OCI-LY7 (cell line): ENCODE data around the gene PLEKHA5. TPM values are rescaled to one million over a fixed set of nuclear protein-coding genes. Genes with fewer than 3 reads are reported as not detected.

Source experiments
- BruUV-seq: library from RNA; stranded (reverse); fragments of 400-500 nt; replicated peaks from 2 replicates; lab custom pipeline; 2021; lab: Mats Ljungman, UMichigan
- CTCF ChIA-PET: fragments of 300-600 bp; sonication (Branson Sonifier 250); formaldehyde crosslinking; loops from one replicate; lab custom pipeline; 2022; ENCODE audit warnings: antibody characterized with exemption; ENCODE audit not compliant: unreplicated experiment; lab: Charles Lee
- POLR2A ChIA-PET: fragments of 300-600 bp; sonication (Branson Sonifier 250); formaldehyde crosslinking; loops from one replicate; lab custom pipeline; 2022; ENCODE audit warnings: antibody characterized with exemption; lab: Charles Lee
- DNase-seq: peaks from one replicate; pipeline ENCODE4 v3.0.0-alpha.2; 2015; ENCODE audit warnings: low spot score
- H2AFZ ChIP-seq: fragments of 200-600 bp; sonication (generic), shearing (Covaris generic); 2 replicates; pipeline ENCODE4 v1.6.1; 2014; ENCODE audit warnings: mild to moderate bottlenecking, antibody characterized with exemption, low read length, moderate library complexity
- H3K27ac ChIP-seq: fragments of 200-600 bp; sonication (generic); 2 replicates; pipeline ENCODE4 v1.5.1; 2014; ENCODE audit warnings: mixed run types, low read depth, mild to moderate bottlenecking, moderate library complexity, low read length, inconsistent platforms; ENCODE audit not compliant: poor library complexity, severe bottlenecking
- H3K36me3 ChIP-seq: fragments of 200-600 bp; sonication (generic); 2 replicates; pipeline ENCODE4 v1.6.1; 2014; ENCODE audit warnings: mild to moderate bottlenecking, antibody characterized with exemption, low read length, moderate library complexity, mixed read lengths; ENCODE audit not compliant: insufficient read depth
- H3K4me1 ChIP-seq: fragments of 200-600 bp; sonication (generic); 2 replicates; pipeline ENCODE4 v1.5.1; 2014; ENCODE audit warnings: mild to moderate bottlenecking, low read length; ENCODE audit not compliant: insufficient read depth, poor library complexity, severe bottlenecking
- H3K4me2 ChIP-seq: fragments of 200-600 bp; sonication (generic); 2 replicates; pipeline ENCODE4 v1.6.1; 2014; ENCODE audit warnings: mild to moderate bottlenecking, low read length
- H3K4me3 ChIP-seq: fragments of 200-600 bp; sonication (generic); 2 replicates; pipeline ENCODE4 v1.5.1; 2014; ENCODE audit warnings: mild to moderate bottlenecking, low read depth, low read length; ENCODE audit not compliant: poor library complexity, severe bottlenecking
- H3K79me2 ChIP-seq: fragments of 200-600 bp; sonication (generic); 2 replicates; pipeline ENCODE4 v1.6.1; 2016; ENCODE audit warnings: low read depth, mild to moderate bottlenecking, low read length, moderate library complexity, mixed read lengths; ENCODE audit not compliant: insufficient read depth
- H3K9me2 ChIP-seq: fragments of 200-600 bp; sonication (generic); 2 replicates; pipeline ENCODE4 v1.6.1; 2016; ENCODE audit warnings: mild to moderate bottlenecking, low read length, mixed read lengths; ENCODE audit not compliant: insufficient read depth
- H3K9me3 ChIP-seq: fragments of 200-600 bp; sonication (generic); 2 replicates; pipeline ENCODE4 v1.6.1; 2014; ENCODE audit warnings: mild to moderate bottlenecking, mixed run types, low read length, mixed read lengths
- H4K20me1 ChIP-seq: fragments of 200-600 bp; sonication (generic); 2 replicates; pipeline ENCODE4 v1.6.1; 2014; ENCODE audit warnings: mild to moderate bottlenecking, antibody characterized with exemption, low read length, moderate library complexity, mixed read lengths; ENCODE audit not compliant: insufficient read depth
- CTCF ChIP-seq: fragments of 200-600 bp; sonication (generic); conservative IDR thresholded peaks from 2 replicates; pipeline ENCODE4 v1.5.1; 2014; ENCODE audit warnings: mild to moderate bottlenecking, antibody characterized with exemption, low read length, moderate library complexity, mixed read lengths
- EZH2phosphoT487 ChIP-seq: fragments of 200-600 bp; sonication (generic); IDR thresholded peaks from 2 replicates; pipeline ENCODE4 v1.6.1; 2018; ENCODE audit warnings: low read depth, borderline replicate concordance, mild to moderate bottlenecking, mixed run types, antibody characterized with exemption, low read length, moderate library complexity, mixed read lengths
- intact Hi-C: fragments of 100-400 bp; cut with micrococcal nuclease; formaldehyde crosslinking; loops from one replicate; pipeline ENCODE4 v1.10.0; 2022; ENCODE audit not compliant: unreplicated experiment
- total RNA-seq, 2 experiments: library from RNA; depleted of rRNA in 1 of 2; stranded (reverse); fragments of >200 nt in 1 of 2; shearing (Covaris generic) in 1 of 2; gene quantifications; 2 replicates each; pipeline ENCODE4 v1.2.3, GENCODE V29; 2014 to 2022

Gene PLEKHA5
- total RNA-seq, 2 experiments from 2014 or later, result 2.7 TPM; not detected in 1

- Histone ChIP-seq H3K4me3 (no peak overlapping the region), H3K79me2 (no peaks in the 10 kb centered on the region), H4K20me1 (no peaks in the 10 kb centered on the region), H3K4me2 (no peak overlapping the region), H3K4me1 (no peaks in the 10 kb centered on the region), H3K9me2 (no peaks in the 10 kb centered on the region), H3K27ac (no peak overlapping the region), H2AFZ (no peak overlapping the region), H3K36me3 (no peaks in the 10 kb centered on the region), H3K9me3 (no peaks in the 10 kb centered on the region)
- DNase-seq, result no peak
- TF ChIP-seq CTCF (no peak), EZH2phosphoT487 (no peak)
- CTCF ChIA-PET, result interaction anchor here (0.6 kb wide), 1 partner anchor 1083 kb away, joined by 4 read pairs; no protein-coding TSS in a partner anchor
- POLR2A ChIA-PET, result no interaction called here
- no TSS peak for BruUV-seq
- intact Hi-C loops, result no loop called here
These were observed 11.1 kb downstream of the PLEKHA5 start for GRCh38 chr12:19140381-19141236.

GRCh38 chr12:19142499-19142898 lies 13.0 kb downstream of the PLEKHA5 start:
- H3K79me2 ChIP-seq, result no peaks in the 10 kb centered on the region
- H3K9me2 ChIP-seq, result no peaks in the 10 kb centered on the region
- no peaks in the 10 kb centered on the region for H4K20me1 ChIP-seq

More at GRCh38 chr12:19142499-19142898, 13.0 kb downstream of the PLEKHA5 start:
- Histone ChIP-seq H3K4me3 (no peak overlapping the region), H3K27ac (no peak overlapping the region), H3K9me3 (no peaks in the 10 kb centered on the region), H3K36me3 (no peaks in the 10 kb centered on the region), H3K4me2 (no peak overlapping the region), H2AFZ (no peak overlapping the region), H3K4me1 (no peaks in the 10 kb centered on the region)
- POLR2A ChIA-PET, result interaction anchor here (0.7 kb wide), 1 partner anchor 259 kb away, joined by 3 read pairs; no protein-coding TSS in a partner anchor
- BruUV-seq, result no TSS peak
- CTCF ChIA-PET, result no interaction called here
- DNase-seq, result no peak
- no peak for TF ChIP-seq EZH2phosphoT487
- TF ChIP-seq CTCF, result no peak
- intact Hi-C loops, result no loop called here
